22Rv1 (cell line): Measurements from ENCODE around the gene RMI2.
"Not testable (repeated sequence)": the region's sequence is repeated elsewhere in the genome, so short reads cannot be mapped to it uniquely, and the experiment has no call there.

Experiments
- H3K27ac ChIP-seq: fragments of 450-650 bp; 2 replicates; pipeline ENCODE4 v1.5.1; 2017
- ZFX ChIP-seq: fragments of 450-650 bp; IDR thresholded peaks from 2 replicates; pipeline ENCODE4 v1.6.1; 2017; ENCODE audit warnings: antibody characterized with exemption, borderline replicate concordance
- TF ChIP-seq, protein P1 (sequence below): fragments of 450-650 bp; IDR thresholded peaks from 2 replicates; pipeline ENCODE4 v1.5.1; 2017; ENCODE audit warnings: mild to moderate bottlenecking

The RMI2 gene

DNA sequence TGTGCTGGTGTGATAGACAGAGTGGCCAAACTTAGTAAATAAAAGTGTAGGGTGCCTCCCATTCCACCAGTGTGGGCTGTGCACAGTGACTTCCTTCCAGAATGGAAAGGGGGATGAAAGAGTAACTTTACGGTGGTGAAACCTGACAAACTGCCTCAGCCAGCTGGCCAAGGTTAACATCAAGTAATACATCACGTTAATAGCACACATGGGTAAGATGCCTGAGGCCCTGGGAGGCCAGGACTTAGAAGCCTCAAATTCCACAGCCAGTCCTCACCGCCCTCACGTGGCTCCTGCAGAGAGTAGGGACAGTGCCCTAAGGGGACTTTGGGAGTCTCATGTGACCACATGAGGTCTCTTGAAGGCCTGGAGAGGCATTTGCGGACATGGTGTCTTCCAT, 14.1 kb downstream of the RMI2 start:
- TF ChIP-seq, protein P1, sequence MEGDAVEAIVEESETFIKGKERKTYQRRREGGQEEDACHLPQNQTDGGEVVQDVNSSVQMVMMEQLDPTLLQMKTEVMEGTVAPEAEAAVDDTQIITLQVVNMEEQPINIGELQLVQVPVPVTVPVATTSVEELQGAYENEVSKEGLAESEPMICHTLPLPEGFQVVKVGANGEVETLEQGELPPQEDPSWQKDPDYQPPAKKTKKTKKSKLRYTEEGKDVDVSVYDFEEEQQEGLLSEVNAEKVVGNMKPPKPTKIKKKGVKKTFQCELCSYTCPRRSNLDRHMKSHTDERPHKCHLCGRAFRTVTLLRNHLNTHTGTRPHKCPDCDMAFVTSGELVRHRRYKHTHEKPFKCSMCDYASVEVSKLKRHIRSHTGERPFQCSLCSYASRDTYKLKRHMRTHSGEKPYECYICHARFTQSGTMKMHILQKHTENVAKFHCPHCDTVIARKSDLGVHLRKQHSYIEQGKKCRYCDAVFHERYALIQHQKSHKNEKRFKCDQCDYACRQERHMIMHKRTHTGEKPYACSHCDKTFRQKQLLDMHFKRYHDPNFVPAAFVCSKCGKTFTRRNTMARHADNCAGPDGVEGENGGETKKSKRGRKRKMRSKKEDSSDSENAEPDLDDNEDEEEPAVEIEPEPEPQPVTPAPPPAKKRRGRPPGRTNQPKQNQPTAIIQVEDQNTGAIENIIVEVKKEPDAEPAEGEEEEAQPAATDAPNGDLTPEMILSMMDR: no peak
- TF ChIP-seq ZFX: no peak
- no peak overlapping the region for H3K27ac ChIP-seq

DNA sequence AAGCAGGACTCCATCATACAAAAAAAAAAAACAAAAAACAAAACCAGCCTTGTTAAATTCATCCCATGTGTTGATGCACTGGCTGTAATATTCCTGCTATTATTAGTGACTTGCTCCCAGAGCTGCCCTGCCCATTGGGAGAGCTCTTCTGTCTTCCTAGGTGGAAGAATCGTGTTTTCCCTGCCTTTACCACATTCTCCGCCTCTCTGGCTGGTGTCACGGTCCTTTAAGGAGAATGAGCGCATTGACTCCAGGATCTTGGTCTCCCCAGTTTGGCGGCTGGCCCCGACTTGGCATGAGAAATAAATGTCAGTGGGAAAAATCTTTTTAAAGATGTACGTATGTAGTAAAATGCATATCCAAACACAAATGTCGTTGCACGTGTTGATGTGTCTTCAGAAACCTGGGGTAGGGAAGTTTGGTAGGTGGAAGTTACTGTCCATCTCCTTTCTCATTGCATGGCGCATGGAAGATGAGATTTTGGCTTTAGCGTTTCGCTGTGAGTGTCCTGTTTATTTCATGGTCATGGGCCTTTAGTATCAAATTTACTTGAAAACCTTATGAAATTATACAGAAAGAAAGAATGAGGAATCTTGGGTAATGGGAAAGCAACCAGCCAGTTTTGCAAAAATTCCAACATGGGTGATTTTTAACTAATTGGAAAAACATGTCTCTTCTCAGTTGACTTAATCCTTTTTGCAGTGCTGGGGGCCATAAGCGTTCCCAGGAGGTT, 15.5 kb downstream of the RMI2 start:
- no peak overlapping the region for H3K27ac ChIP-seq
- no peak for TF ChIP-seq ZFX
- TF ChIP-seq, protein P1: no peak

DNA sequence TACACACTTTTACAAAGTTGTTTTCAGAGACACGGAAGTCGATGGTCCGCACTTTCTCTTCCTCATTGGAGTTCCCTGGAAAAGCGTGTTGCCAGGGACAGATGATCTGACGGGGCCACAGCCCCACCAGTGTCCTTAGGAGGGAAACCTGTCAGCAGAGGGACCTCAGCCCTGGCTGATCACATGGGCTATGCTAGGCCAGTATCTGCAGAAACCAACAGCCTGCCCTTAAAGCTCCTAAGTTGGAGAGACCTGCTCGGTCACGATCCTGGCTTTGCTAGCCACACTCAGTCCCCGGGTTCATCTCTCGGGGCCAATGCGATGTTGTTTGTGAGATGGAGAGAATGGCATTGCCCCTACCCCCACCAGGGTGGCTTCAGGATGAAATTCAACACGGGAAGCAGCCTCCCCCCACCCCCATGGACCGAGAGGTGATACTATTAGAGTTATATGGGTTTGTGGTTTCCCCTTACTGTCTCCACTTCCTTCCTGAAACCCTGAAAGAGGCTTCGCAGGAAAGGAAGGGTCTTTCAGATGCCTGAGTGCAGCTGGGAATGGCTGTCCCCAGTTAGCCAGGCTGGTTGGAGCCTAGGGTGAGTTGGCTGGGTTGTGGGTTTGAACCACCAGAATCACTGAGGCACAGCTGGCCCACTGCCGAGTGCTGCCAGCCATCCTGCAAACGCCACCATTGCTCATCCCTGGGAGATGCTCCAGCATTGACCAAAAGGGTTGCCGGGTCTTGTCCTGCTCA, 16.6 kb downstream of the RMI2 start:
- no peak for TF ChIP-seq ZFX
- TF ChIP-seq, protein P1: no peak
- H3K27ac ChIP-seq: no peak overlapping the region

DNA sequence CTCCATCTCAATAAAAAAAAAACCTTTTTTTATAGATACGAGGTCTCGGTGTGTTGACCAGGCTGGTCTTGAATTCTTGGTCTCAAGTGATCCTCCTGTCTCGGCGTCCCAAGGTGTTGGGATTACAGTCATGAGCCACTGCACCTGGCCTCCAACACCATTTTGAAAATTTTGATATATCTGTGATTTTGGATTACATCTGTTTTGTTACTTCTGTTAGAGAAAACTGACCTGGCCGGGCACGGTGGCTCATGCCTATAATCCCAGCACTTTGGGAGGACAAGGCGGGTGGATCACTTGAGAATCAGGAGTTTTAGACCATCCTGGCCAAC, 18.6 kb downstream of the RMI2 start:
- no peak overlapping the region for H3K27ac ChIP-seq
- no peak for TF ChIP-seq ZFX
- TF ChIP-seq, protein P1: no peak

DNA sequence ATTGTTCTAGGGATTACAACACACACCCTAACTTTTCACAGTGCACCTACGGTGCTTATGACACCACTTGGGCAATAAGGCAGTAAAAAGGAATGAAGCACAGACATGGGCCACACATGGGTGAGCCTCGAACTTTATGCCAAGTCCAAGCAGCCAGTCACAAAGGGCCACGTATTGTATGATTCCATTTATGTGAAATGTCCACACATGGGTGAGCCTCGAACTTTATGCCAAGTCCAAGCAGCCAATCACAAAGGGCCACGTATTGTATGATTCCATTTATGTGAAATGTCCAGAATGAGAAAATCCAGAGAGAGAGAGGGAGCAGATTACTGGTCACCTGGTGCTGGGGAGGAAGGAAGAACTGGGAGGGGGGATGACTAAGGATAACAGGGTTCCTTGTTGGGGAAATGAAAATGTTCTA, 22.2 kb downstream of the RMI2 start:
- TF ChIP-seq, protein P1: no peak
- no peak for TF ChIP-seq ZFX
- H3K27ac ChIP-seq: no peak overlapping the region

DNA sequence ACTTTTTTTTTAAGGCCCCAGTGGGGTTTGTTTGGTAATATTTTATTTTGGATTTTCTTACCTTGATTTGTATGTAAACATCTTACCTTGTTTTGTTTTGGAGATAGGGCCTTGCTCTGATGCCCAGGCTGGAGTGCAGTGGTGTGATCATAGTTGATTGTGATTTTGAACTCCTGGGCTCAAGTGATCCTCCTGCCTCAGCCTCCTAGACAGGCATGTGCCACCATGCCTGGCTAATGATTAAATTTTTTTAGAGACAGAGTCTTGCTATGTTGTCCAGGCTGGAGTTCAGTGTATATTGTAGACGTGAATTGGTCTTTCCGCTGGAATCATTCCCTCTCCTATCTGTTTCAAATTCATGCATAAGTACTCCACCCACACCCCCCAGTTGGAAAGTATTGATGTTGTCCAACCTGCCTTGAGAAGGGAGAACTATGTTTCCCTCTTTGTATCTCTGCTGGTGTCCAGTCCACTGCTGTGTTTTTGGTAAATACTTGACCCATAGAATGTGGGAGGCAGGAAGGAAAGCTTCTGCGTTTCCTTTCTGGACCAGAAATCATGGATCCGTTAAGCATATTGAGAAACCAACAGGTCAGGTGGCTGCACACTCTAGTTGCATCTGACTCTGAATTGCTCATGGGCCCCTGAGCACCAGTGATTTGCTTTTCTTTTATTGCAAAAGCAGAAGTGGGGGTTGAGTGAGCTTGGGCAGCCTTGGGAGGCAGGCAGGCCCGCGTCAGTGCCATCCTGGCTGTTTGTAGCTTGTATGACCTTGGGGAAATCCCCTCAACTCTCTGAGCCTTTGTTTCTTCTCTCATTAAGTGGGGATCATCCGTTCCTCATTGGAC, 25.0 kb downstream of the RMI2 start:
- TF ChIP-seq ZFX: no peak
- TF ChIP-seq, protein P1: no peak
- no peak overlapping the region for H3K27ac ChIP-seq

DNA sequence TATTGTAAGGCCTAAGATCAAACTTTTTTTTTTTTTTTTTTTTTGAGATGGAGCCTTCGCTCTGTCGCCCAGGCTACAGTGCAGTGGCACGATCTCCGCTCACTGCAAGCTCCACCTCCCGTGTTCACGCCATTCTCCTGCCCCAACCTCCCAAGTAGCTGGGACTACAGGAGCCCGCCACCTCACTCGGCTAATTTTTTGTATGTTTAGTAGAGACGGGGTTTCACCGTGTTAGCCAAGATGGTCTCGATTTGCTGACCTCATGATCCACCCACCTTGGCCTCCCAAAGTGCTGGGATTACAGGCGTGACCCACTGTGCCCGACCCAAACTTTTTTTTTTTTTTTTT, 25.6 kb downstream of the RMI2 start:
- H3K27ac ChIP-seq: not testable (repeated sequence)
